ENCODE measurements around the gene VPS4B.
A peak's percentile ranks its signal among the peaks of the same experiment; 100 is the strongest.

Gene VPS4B

GRCh38 chr18:63387861-63388260, 34.4 kb downstream of the VPS4B start:
- H3K4me3 ChIP-seq: no peak overlapping the region
- H3K27me3 ChIP-seq: no peaks in the 10 kb centered on the region
- no peaks in the 10 kb centered on the region for H3K4me1 ChIP-seq
- peaks cover 0 to 15% (median 5%) of the 10 kb centered on the region in 11 experiments; a peak in 12 of 22 replicates for H3K9me3 ChIP-seq (replicated peaks in 1 of 11)
- no peak overlapping the region for H3K27ac ChIP-seq
- H3K36me3 ChIP-seq: peaks cover 54 to 96% (median 72%) of the 10 kb centered on the region in 11 experiments
- H3K9ac ChIP-seq: no peak overlapping the region
- no peak overlapping the region for H3K4me2 ChIP-seq
- H4K20me1 ChIP-seq: no peaks in the 10 kb centered on the region
- TF ChIP-seq Cebpa-rat (IDR thresholded peaks at IDR 0.05): no peak

GRCh38 chr18:63382843-63383242, 39.4 kb downstream of the VPS4B start:
- peaks cover 0 to 19% (median 8%) of the 10 kb centered on the region in 11 experiments; a peak in 12 of 22 replicates for H3K9me3 ChIP-seq (replicated peaks in 1 of 11)
- H3K27me3 ChIP-seq: no peaks in the 10 kb centered on the region
- TF ChIP-seq Cebpa-rat (IDR thresholded peaks at IDR 0.05): no peak
- no peak overlapping the region for H3K9ac ChIP-seq
- H3K4me1 ChIP-seq: peaks cover 0 to 7% (median 0%) of the 10 kb centered on the region in 10 experiments; a peak in 3 of 20 replicates
- H3K36me3 ChIP-seq: peaks cover 20 to 53% (median 32%) of the 10 kb centered on the region in 11 experiments; a peak in 21 of 22 replicates
- no peaks in the 10 kb centered on the region for H4K20me1 ChIP-seq
- H3K27ac ChIP-seq: no peak overlapping the region
- H3K4me3 ChIP-seq: no peak overlapping the region
- H3K4me2 ChIP-seq: no peak overlapping the region

GRCh38 chr18:63379639-63379962, 42.7 kb downstream of the VPS4B start:
- peaks cover 13 to 29% (median 19%) of the 10 kb centered on the region in 11 experiments; a peak in 19 of 22 replicates for H3K36me3 ChIP-seq
- no peaks in the 10 kb centered on the region for H3K27me3 ChIP-seq
- H3K27ac ChIP-seq: no peak overlapping the region
- no peak overlapping the region for H3K4me3 ChIP-seq
- no peak for TF ChIP-seq Cebpa-rat (IDR thresholded peaks at IDR 0.05)
- H4K20me1 ChIP-seq: no peaks in the 10 kb centered on the region
- H3K4me2 ChIP-seq: no peak overlapping the region
- H3K4me1 ChIP-seq: peaks cover 0 to 19% (median 6%) of the 10 kb centered on the region in 10 experiments; a peak in 8 of 20 replicates
- peaks cover 11 to 37% (median 25%) of the 10 kb centered on the region in 11 experiments for H3K9me3 ChIP-seq (replicated peaks in 1 of 11)
- H3K9ac ChIP-seq: no peak overlapping the region

GRCh38 chr18:63378919-63379638, 43.2 kb downstream of the VPS4B start:
- Histone ChIP-seq H3K27ac (0 out of 22 replicates have a peak overlapping the region, but pooled peaks of 1 of the 11 experiments have one; percentile 7), H3K9me3 (replicated peaks in 1 of 11) (peaks cover 11 to 32% (median 23%) of the 10 kb centered on the region in 11 experiments), H3K4me3 (no peak overlapping the region), H4K20me1 (no peaks in the 10 kb centered on the region), H3K27me3 (no peaks in the 10 kb centered on the region), H3K9ac (no peak overlapping the region), H3K36me3 (peaks cover 9 to 24% (median 14%) of the 10 kb centered on the region in 11 experiments; a peak in 18 of 22 replicates), H3K4me1 (peaks cover 0 to 19% (median 6%) of the 10 kb centered on the region in 10 experiments; a peak in 8 of 20 replicates), H3K4me2 (peak overlapping the region in 2 of 11 experiments; percentile 28 to 33; a peak in 2 of 22 replicates)
- no peak for TF ChIP-seq Cebpa-rat (IDR thresholded peaks at IDR 0.05)

- Histone ChIP-seq H3K9me3 (replicated peaks in 1 of 11) (peaks cover 6 to 23% (median 17%) of the 10 kb centered on the region in 11 experiments), H3K27ac (peak overlapping the region in 1 of 11 experiments; percentile 28; a peak in 1 of 22 replicates), H3K4me1 (peaks cover 0 to 19% (median 6%) of the 10 kb centered on the region in 10 experiments; a peak in 8 of 20 replicates), H3K4me3 (no peak overlapping the region), H3K27me3 (no peaks in the 10 kb centered on the region), H3K36me3 (peaks cover 0 to 12% (median 0%) of the 10 kb centered on the region in 11 experiments; a peak in 6 of 22 replicates), H3K9ac (no peak overlapping the region), H3K4me2 (no peak overlapping the region; a peak in 1 of 22 replicates), H4K20me1 (no peaks in the 10 kb centered on the region)
- no peak for TF ChIP-seq Cebpa-rat (IDR thresholded peaks at IDR 0.05)
These were observed 44.8 kb downstream of the VPS4B start for GRCh38 chr18:63377275-63377980.

GRCh38 chr18:63376538-63376937, 45.7 kb downstream of the VPS4B start:
- H3K27me3 ChIP-seq: no peaks in the 10 kb centered on the region

GRCh38 chr18:63374540-63374939, 47.7 kb downstream of the VPS4B start:
- peaks cover 0 to 14% (median 6%) of the 10 kb centered on the region in 10 experiments; a peak in 8 of 20 replicates for H3K4me1 ChIP-seq
- no peak overlapping the region for H3K27ac ChIP-seq
- TF ChIP-seq Cebpa-rat (IDR thresholded peaks at IDR 0.05): no peak
- peaks cover 0 to 5% (median 0%) of the 10 kb centered on the region in 11 experiments; a peak in 3 of 22 replicates for H3K36me3 ChIP-seq
- H3K4me3 ChIP-seq: no peak overlapping the region
- no peaks in the 10 kb centered on the region; a peak in 1 of 22 replicates for H3K27me3 ChIP-seq
- H3K9me3 ChIP-seq (replicated peaks in 1 of 11): peaks cover 6 to 27% (median 21%) of the 10 kb centered on the region in 11 experiments
- H4K20me1 ChIP-seq: no peaks in the 10 kb centered on the region
- no peak overlapping the region for H3K9ac ChIP-seq
- no peak overlapping the region for H3K4me2 ChIP-seq

More at GRCh38 chr18:63376538-63376937, 45.7 kb downstream of the VPS4B start:
- no peak overlapping the region for H3K4me3 ChIP-seq
- H3K27ac ChIP-seq: peak overlapping the region in 1 of 11 experiments; percentile 28; a peak in 1 of 22 replicates
- no peak overlapping the region for H3K9ac ChIP-seq
- peaks cover 0 to 5% (median 0%) of the 10 kb centered on the region in 11 experiments; a peak in 3 of 22 replicates for H3K36me3 ChIP-seq
- peak in 3 of 11 experiments; percentile 36 to 70 (median 50); a peak in 5 of 22 replicates for TF ChIP-seq Cebpa-rat (IDR thresholded peaks at IDR 0.05)
- peaks cover 0 to 19% (median 6%) of the 10 kb centered on the region in 10 experiments; a peak in 8 of 20 replicates for H3K4me1 ChIP-seq
- peaks cover 6 to 22% (median 17%) of the 10 kb centered on the region in 11 experiments for H3K9me3 ChIP-seq (replicated peaks in 1 of 11)
- no peak overlapping the region for H3K4me2 ChIP-seq
- no peaks in the 10 kb centered on the region for H4K20me1 ChIP-seq

GRCh38 chr18:63373161-63373560, 49.1 kb downstream of the VPS4B start:
- Histone ChIP-seq H3K27me3 (no peaks in the 10 kb centered on the region; a peak in 1 of 22 replicates), H3K9me3 (replicated peaks in 1 of 11) (peaks cover 11 to 35% (median 28%) of the 10 kb centered on the region in 11 experiments), H3K4me3 (no peak overlapping the region), H3K36me3 (peaks cover 0 to 8% (median 0%) of the 10 kb centered on the region in 11 experiments; a peak in 4 of 22 replicates), H3K4me1 (peaks cover 2 to 16% (median 7%) of the 10 kb centered on the region in 10 experiments; a peak in 16 of 20 replicates), H3K9ac (no peak overlapping the region), H3K27ac (no peak overlapping the region), H3K4me2 (no peak overlapping the region), H4K20me1 (no peaks in the 10 kb centered on the region)
- no peak for TF ChIP-seq Cebpa-rat (IDR thresholded peaks at IDR 0.05)

Data from BLaER1 treated with 17β-estradiol and CSF1 and Interleukin-3, amounts not matched to agents 10 nM and 100 nM (cell line).